OCI-LY3 (cell line): Measurements from ENCODE around the gene MSTO1.

Source experiments
- EZH2phosphoT487 ChIP-seq: fragments of 200-600 bp; shearing (Covaris generic); IDR thresholded peaks from 2 replicates; pipeline ENCODE4 v1.6.1; 2018; ENCODE audit warnings: antibody characterized with exemption, mixed run types, low read depth
- TF ChIP-seq, protein P1 (sequence below): fragments of 200-600, 300-600 bp; sonication (generic); IDR thresholded peaks from 2 replicates; pipeline ENCODE4 v1.5.1; 2014; ENCODE audit warnings: antibody characterized with exemption, low read length, low read depth

DNA sequence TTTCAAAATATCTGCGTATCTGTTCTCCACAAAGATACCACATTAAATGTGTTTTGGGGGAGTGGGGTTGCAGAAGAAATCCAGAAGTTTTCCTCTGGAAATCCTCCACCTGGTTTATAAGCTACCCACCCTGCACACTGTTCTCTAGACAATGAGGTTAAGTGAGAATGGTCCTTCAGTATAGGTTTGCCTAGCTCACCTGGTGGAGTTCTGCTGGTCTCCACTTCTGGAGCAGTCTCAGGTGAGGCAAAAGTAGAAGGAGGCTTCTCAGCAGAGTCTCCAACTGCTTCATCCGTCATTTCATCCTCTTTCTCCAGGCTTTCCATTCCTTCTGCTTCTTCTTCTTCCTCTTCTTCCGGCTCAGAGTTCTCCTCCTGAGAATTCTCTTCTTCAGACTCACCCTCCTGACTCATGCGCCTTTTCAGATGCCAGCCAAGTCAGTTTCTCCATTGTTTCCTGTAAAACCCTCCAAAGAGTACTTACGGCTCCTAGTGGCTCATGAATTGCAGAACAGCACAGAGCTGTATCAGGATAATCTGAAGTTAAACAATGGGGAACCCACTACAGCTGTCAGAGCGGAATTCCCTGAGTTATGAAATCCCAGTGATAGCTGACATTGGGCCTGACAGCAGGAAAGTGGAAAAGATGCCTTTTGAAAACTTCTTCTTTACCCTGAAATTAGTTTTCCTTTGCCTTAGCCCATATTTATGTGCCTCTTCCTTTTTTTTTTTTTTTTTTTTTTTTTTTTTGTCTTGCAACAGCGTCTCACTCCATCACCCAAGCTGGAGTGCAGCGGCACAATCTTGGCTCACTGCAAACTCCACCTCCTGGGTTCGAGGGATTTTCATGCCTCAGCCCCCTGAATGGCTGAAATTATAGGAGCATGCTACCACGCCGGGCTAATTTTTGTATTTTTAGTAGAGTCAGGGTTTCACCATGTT lies 38.5 kb downstream of the MSTO1 start:
- TF ChIP-seq, protein P1, sequence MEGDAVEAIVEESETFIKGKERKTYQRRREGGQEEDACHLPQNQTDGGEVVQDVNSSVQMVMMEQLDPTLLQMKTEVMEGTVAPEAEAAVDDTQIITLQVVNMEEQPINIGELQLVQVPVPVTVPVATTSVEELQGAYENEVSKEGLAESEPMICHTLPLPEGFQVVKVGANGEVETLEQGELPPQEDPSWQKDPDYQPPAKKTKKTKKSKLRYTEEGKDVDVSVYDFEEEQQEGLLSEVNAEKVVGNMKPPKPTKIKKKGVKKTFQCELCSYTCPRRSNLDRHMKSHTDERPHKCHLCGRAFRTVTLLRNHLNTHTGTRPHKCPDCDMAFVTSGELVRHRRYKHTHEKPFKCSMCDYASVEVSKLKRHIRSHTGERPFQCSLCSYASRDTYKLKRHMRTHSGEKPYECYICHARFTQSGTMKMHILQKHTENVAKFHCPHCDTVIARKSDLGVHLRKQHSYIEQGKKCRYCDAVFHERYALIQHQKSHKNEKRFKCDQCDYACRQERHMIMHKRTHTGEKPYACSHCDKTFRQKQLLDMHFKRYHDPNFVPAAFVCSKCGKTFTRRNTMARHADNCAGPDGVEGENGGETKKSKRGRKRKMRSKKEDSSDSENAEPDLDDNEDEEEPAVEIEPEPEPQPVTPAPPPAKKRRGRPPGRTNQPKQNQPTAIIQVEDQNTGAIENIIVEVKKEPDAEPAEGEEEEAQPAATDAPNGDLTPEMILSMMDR = no peak; the same call in 1 of the 2 replicates
- TF ChIP-seq EZH2phosphoT487 = no peak
